ENCODE measurements around the gene PLEKHG3.
"Not testable (repeated sequence)": the region's sequence is repeated elsewhere in the genome, so short reads cannot be mapped to it uniquely, and the experiment has no call there.

PLEKHG3 gene

DNA sequence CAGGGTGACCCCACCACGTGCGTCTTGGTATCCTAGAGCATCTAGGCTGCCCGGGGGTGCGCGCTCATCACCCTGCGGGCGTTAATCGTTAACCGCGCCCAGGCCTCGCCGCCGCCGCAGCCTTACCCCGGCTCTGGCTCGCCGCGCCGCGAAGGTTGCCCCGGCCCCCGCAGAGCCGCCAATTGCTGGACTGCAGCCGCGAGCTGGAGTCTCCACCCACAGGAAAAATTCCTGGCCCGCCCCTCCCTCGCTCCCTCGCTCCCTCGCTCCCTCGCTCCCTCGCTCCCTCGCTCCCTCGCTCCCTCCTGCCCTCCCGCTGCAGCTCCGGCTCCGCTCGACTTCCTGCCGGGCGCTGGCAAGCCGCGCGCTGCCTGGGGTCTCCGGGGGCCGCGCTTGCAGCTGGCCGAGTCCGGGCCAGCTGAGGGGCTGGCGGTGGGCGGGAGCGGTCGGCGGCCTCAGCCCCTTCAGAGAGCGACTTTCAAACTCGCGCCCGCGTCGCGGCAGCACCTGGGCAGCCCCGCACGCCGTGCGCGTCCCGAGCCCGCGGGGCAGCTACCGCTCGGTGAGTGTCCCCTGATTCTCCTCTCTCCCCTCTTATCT is at the start of gene PLEKHG3:
Gene PLEKHG3 (plus strand): TSS at position 282 of the 600 bp plus-strand sequence. CDS start 23,208 bp downstream, outside the sequence.
- Histone ChIP-seq H3K36me3 (ENCODE audit: control insufficient read depth, low read length) (no peaks in the 10 kb centered on the region), H3K4me3 (ENCODE audit: low read length) (no peak within 1 kb of the TSS), H3K4me2 (ENCODE audit: low read length) (no peak within 1 kb of the TSS), H3K9me3 (ENCODE audit: control insufficient read depth, insufficient read depth, low read length) (no peaks in the 10 kb centered on the region), H3F3A (ENCODE audit: control insufficient read depth, insufficient read depth) (no peaks in the 10 kb centered on the region), H4K20me1 (ENCODE audit: control insufficient read depth, insufficient read depth, low read depth, low read length) (no peaks in the 10 kb centered on the region), H3K27ac (ENCODE audit: low read depth, low read length) (no peak within 1 kb of the TSS), H3K79me2 (ENCODE audit: control insufficient read depth, low read length) (no peaks in the 10 kb centered on the region), H3K4me1 (ENCODE audit: control insufficient read depth, low read length) (peaks cover 2% of the 10 kb centered on the region), H3K9me2 (replicated peaks; ENCODE audit: control insufficient read depth, low read length) (no peaks in the 10 kb centered on the region), H3K27me3 (ENCODE audit: control insufficient read depth, low read length) (peaks cover 67% of the 10 kb centered on the region)
- TF ChIP-seq, protein P1, sequence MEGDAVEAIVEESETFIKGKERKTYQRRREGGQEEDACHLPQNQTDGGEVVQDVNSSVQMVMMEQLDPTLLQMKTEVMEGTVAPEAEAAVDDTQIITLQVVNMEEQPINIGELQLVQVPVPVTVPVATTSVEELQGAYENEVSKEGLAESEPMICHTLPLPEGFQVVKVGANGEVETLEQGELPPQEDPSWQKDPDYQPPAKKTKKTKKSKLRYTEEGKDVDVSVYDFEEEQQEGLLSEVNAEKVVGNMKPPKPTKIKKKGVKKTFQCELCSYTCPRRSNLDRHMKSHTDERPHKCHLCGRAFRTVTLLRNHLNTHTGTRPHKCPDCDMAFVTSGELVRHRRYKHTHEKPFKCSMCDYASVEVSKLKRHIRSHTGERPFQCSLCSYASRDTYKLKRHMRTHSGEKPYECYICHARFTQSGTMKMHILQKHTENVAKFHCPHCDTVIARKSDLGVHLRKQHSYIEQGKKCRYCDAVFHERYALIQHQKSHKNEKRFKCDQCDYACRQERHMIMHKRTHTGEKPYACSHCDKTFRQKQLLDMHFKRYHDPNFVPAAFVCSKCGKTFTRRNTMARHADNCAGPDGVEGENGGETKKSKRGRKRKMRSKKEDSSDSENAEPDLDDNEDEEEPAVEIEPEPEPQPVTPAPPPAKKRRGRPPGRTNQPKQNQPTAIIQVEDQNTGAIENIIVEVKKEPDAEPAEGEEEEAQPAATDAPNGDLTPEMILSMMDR (IDR thresholded peaks at IDR 0.05; ENCODE audit: low read depth, low read length, poor library complexity, severe bottlenecking) = no peak
- no peak for TF ChIP-seq EZH2phosphoT487 (IDR thresholded peaks at IDR 0.05; ENCODE audit: borderline replicate concordance, low read length)

DNA sequence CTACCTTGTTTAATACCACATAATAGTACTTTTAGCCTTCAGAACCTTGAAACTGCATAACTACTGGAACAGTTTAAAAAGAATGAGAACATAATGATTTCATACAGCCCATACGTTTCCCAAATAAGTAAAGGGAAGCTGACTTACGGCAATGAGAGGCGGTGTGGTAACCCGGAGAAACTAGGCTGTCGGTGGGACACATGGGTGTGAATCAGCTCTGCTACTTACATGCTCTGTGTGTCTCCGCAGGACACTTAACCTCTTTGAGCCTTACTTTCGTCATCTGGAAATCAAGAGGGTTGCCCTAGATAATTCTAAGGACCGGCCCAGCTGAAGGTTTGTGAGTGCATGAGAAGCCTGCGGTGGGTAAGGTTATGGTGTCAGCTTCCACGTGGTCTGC is 49.3 kb upstream of the PLEKHG3 start:
- Histone ChIP-seq H3K4me1 (ENCODE audit: control insufficient read depth, low read length) (no peaks in the 10 kb centered on the region), H3K27me3 (ENCODE audit: control insufficient read depth, low read length) (peaks cover 2% of the 10 kb centered on the region; the same call in 1 of the 2 replicates), H3K27ac (ENCODE audit: low read depth, low read length) (no peak overlapping the region), H3K9me3 (ENCODE audit: control insufficient read depth, insufficient read depth, low read length) (no peaks in the 10 kb centered on the region), H4K20me1 (ENCODE audit: control insufficient read depth, insufficient read depth, low read depth, low read length) (no peaks in the 10 kb centered on the region), H3F3A (ENCODE audit: control insufficient read depth, insufficient read depth) (no peaks in the 10 kb centered on the region), H3K9me2 (replicated peaks; ENCODE audit: control insufficient read depth, low read length) (no peaks in the 10 kb centered on the region), H3K36me3 (ENCODE audit: control insufficient read depth, low read length) (no peaks in the 10 kb centered on the region), H3K4me3 (ENCODE audit: low read length) (no peak overlapping the region), H3K79me2 (ENCODE audit: control insufficient read depth, low read length) (no peaks in the 10 kb centered on the region), H3K4me2 (ENCODE audit: low read length) (no peak overlapping the region)
- TF ChIP-seq EZH2phosphoT487 (IDR thresholded peaks at IDR 0.05; ENCODE audit: borderline replicate concordance, low read length) = no peak

DNA sequence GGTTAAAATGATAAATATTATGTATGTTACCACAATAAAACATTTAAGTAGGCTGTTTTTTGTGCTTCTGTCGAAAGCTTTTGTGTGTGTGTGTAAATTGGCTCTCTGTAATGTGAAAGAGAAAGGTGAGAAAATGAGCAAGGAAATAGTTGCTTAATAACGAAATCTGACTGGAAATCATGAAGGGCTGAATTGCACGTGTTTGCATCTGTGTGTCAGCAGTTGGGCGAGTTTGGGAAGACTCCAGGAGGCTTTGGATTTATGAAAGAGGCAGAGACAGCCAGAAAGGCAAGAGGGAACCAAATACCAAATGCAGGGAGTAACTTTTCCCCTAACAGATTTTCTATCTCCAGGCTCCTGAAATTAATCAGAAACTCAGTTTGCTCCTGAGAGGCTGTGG is 47.2 kb upstream of the PLEKHG3 start:
- peaks cover 2% of the 10 kb centered on the region; the same call in 1 of the 2 replicates for H3K27me3 ChIP-seq (ENCODE audit: control insufficient read depth, low read length)
- no peak overlapping the region for H3K27ac ChIP-seq (ENCODE audit: low read depth, low read length)
- H3K4me3 ChIP-seq (ENCODE audit: low read length) = no peak overlapping the region
- H3K79me2 ChIP-seq (ENCODE audit: control insufficient read depth, low read length) = no peaks in the 10 kb centered on the region
- no peaks in the 10 kb centered on the region for H4K20me1 ChIP-seq (ENCODE audit: control insufficient read depth, insufficient read depth, low read depth, low read length)
- TF ChIP-seq, protein P1 (IDR thresholded peaks at IDR 0.05; ENCODE audit: low read depth, low read length, poor library complexity, severe bottlenecking) = no peak
- TF ChIP-seq EZH2phosphoT487 (IDR thresholded peaks at IDR 0.05; ENCODE audit: borderline replicate concordance, low read length) = no peak
- H3F3A ChIP-seq (ENCODE audit: control insufficient read depth, insufficient read depth) = no peaks in the 10 kb centered on the region
- H3K36me3 ChIP-seq (ENCODE audit: control insufficient read depth, low read length) = no peaks in the 10 kb centered on the region
- no peak overlapping the region for H3K4me2 ChIP-seq (ENCODE audit: low read length)
- H3K9me3 ChIP-seq (ENCODE audit: control insufficient read depth, insufficient read depth, low read length) = no peaks in the 10 kb centered on the region
- H3K4me1 ChIP-seq (ENCODE audit: control insufficient read depth, low read length) = no peaks in the 10 kb centered on the region
- H3K9me2 ChIP-seq (replicated peaks; ENCODE audit: control insufficient read depth, low read length) = no peaks in the 10 kb centered on the region

DNA sequence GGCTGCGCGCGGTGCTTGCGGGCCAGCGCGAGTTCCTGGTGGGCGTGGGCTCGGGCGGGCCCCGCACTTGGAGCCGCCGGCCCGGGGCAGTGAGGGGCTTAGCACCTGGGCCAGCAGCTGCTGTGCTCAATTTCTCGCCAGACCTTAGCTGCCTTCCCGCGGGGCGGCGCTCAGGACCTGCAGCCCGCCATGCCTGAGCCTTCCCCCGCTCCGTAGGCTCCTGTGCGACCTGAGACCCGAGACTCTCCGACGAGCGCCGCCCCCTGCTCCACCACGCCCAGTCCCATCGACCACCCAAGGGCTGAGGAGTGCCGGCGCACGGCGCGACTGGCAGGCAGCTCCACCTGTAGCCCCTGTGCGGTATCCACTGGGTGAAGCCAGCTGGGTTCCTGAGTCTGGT is 46.0 kb upstream of the PLEKHG3 start:
- no peaks in the 10 kb centered on the region for H3K9me3 ChIP-seq (ENCODE audit: control insufficient read depth, insufficient read depth, low read length)
- H3K27me3 ChIP-seq (ENCODE audit: control insufficient read depth, low read length) = peaks cover 2% of the 10 kb centered on the region; the same call in 1 of the 2 replicates
- H3K27ac ChIP-seq (ENCODE audit: low read depth, low read length) = no peak overlapping the region

DNA sequence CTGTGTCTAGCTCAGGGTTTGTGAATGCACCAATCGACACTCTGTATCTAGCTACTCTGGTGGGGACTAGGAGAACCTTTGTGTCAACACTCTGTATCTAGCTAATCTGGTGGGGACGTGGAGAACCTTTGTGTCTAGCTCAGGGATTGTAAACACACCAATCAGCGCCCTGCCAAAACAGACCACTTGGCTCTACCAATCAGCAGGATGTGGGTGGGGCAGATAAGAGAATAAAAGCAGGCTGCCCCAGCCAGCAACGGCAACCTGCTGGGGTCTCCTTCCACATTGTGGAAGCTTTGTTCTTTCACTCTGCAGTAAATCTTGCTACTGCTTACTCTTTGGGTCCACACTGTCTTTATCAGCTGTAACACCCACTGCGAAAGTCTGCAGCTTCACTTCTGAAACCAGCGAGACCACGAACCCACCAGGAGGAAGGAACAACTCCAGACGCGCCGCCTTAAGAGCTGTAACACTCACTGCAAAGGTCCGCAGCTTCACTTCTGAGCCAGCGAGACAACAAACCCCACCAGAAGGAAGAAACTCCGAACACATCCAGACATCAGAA is 45.4 kb upstream of the PLEKHG3 start:
- H4K20me1 ChIP-seq (ENCODE audit: control insufficient read depth, insufficient read depth, low read depth, low read length); H3F3A ChIP-seq (ENCODE audit: control insufficient read depth, insufficient read depth); H3K4me1 ChIP-seq (ENCODE audit: control insufficient read depth, low read length); H3K27ac ChIP-seq (ENCODE audit: low read depth, low read length); H3K79me2 ChIP-seq (ENCODE audit: control insufficient read depth, low read length); H3K4me3 ChIP-seq (ENCODE audit: low read length); H3K9me3 ChIP-seq (ENCODE audit: control insufficient read depth, insufficient read depth, low read length); H3K36me3 ChIP-seq (ENCODE audit: control insufficient read depth, low read length); H3K4me2 ChIP-seq (ENCODE audit: low read length); H3K27me3 ChIP-seq (ENCODE audit: control insufficient read depth, low read length); H3K9me2 ChIP-seq (replicated peaks; ENCODE audit: control insufficient read depth, low read length): not testable (repeated sequence)

More for the DNA sequence above, 46.0 kb upstream of the PLEKHG3 start:
- Histone ChIP-seq H3F3A (ENCODE audit: control insufficient read depth, insufficient read depth) (no peaks in the 10 kb centered on the region), H3K4me3 (ENCODE audit: low read length) (no peak overlapping the region), H3K4me1 (ENCODE audit: control insufficient read depth, low read length) (no peaks in the 10 kb centered on the region), H4K20me1 (ENCODE audit: control insufficient read depth, insufficient read depth, low read depth, low read length) (no peaks in the 10 kb centered on the region), H3K79me2 (ENCODE audit: control insufficient read depth, low read length) (no peaks in the 10 kb centered on the region), H3K9me2 (replicated peaks; ENCODE audit: control insufficient read depth, low read length) (no peaks in the 10 kb centered on the region), H3K36me3 (ENCODE audit: control insufficient read depth, low read length) (no peaks in the 10 kb centered on the region), H3K4me2 (ENCODE audit: low read length) (no peak overlapping the region)
- no peak for TF ChIP-seq EZH2phosphoT487 (IDR thresholded peaks at IDR 0.05; ENCODE audit: borderline replicate concordance, low read length)
- TF ChIP-seq, protein P1 (IDR thresholded peaks at IDR 0.05; ENCODE audit: low read depth, low read length, poor library complexity, severe bottlenecking) = no peak
